Activated CD8-positive, alpha-beta T cell treated with anti-CD3 and anti-CD28 coated beads for 36 hours (primary cell): Measurements from ENCODE around the gene TAF3. TPM values are rescaled to one million over a fixed set of nuclear protein-coding genes. Genes with fewer than 3 reads are reported as not detected.

Experiments used
- ATAC-seq: fragments of 200-7000 bp; cut with Tn5 transposase; one replicate; pipeline ENCODE4 v1.10.0; 2021; ENCODE audit warnings: mild to moderate bottlenecking, moderate library complexity
- CTCF ChIA-PET: fragments of 350-600 bp; sonication (Branson Sonifier 250); formaldehyde crosslinking; loops from one replicate; lab custom pipeline; 2021; ENCODE audit warnings: antibody characterized with exemption; lab: Charles Lee
- POLR2A ChIA-PET: fragments of 350-600 bp; sonication (Branson Sonifier 250); formaldehyde crosslinking; loops from one replicate; lab custom pipeline; 2021; ENCODE audit warnings: antibody characterized with exemption; lab: Charles Lee
- DNase-seq: peaks from one replicate; pipeline ENCODE4 v3.0.0-alpha.2; 2020
- H3K27ac Mint-ChIP-seq: one replicate; pipeline ENCODE4 v1.8.0; 2021; ENCODE audit warnings: mild to moderate bottlenecking, mixed read lengths
- H3K27me3 Mint-ChIP-seq: one replicate; pipeline ENCODE4 v1.8.0; 2021; ENCODE audit warnings: mixed read lengths
- H3K36me3 Mint-ChIP-seq: one replicate; pipeline ENCODE4 v1.8.0; 2021; ENCODE audit warnings: low read depth, mixed read lengths
- H3K4me1 Mint-ChIP-seq: one replicate; pipeline ENCODE4 v1.8.0; 2021; ENCODE audit warnings: low read depth, mixed read lengths
- H3K4me3 Mint-ChIP-seq: one replicate; pipeline ENCODE4 v1.8.0; 2021; ENCODE audit warnings: mild to moderate bottlenecking, moderate library complexity, mixed read lengths
- H3K9me3 Mint-ChIP-seq: one replicate; pipeline ENCODE4 v1.8.0; 2021; ENCODE audit warnings: mixed read lengths
- intact Hi-C: fragments of 100-400 bp; cut with micrococcal nuclease; formaldehyde crosslinking; loops from one replicate; pipeline ENCODE4 v1.10.0; 2022
- total RNA-seq, 2 experiments: library from RNA; stranded (reverse); gene quantifications; one replicate each; pipeline ENCODE4 v1.2.3, GENCODE V29; 2021
- TF ChIP-seq, protein P1 (sequence below): fragments of 200-600 bp; IDR thresholded peaks from one replicate; pipeline ENCODE4 v1.8.0; 2022; ENCODE audit warnings: antibody characterized with exemption, mild to moderate bottlenecking

TAF3 gene
- total RNA-seq, 2 experiments from 2014 or later = 12.5 to 12.7 TPM

DNA sequence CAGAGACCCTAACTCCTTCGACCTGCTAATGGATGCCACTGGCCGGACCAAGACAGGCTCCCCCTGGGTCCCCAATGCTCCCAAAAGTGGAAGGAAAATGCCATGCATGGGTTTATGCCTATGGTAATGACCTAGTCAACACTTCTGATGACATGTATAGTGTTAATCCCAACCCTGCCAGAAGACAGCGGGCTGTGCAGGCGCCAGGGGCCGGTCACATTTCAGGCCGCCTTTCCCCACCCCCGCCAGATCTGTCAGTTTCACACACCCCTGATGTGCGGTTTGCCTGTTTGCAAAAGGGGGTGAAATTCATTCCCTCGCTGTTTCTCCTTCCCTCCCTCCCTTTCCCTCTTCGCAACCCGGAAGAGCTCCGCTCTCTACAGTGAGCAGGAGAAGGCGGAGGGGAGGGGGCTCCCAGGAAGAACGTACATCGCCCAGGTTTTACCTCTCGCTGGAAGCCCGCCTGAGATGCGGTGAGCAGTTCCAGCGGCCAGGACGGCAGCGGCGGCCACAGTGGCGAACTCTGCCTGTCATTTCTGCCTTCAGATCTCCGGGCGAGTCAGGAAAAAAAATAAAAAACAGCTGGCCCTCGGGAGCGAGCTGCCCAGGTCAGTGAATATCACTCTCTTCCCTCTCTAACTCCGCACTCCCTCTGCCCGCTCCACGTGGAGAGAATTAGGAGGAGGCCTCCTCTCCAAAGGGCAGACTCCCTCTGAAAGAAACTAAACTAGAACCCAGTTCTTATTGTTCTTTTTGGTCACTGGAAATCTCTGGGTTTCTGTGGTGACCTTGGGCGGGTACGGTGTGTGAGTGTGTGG, 226.8 kb downstream of the TAF3 start:
- H3K36me3 Mint-ChIP-seq = no peaks in the 10 kb centered on the region
- peaks cover 64% of the 10 kb centered on the region for H3K4me1 Mint-ChIP-seq
- no peaks in the 10 kb centered on the region for H3K9me3 Mint-ChIP-seq
- CTCF ChIA-PET = interaction anchor here (1.2 kb wide), 1 partner anchor 12 kb away, joined by 3 read pairs; no protein-coding TSS in a partner anchor
- peak; percentile 31 for ATAC-seq
- H3K27me3 Mint-ChIP-seq = peaks cover 79% of the 10 kb centered on the region
- TF ChIP-seq, protein P1, sequence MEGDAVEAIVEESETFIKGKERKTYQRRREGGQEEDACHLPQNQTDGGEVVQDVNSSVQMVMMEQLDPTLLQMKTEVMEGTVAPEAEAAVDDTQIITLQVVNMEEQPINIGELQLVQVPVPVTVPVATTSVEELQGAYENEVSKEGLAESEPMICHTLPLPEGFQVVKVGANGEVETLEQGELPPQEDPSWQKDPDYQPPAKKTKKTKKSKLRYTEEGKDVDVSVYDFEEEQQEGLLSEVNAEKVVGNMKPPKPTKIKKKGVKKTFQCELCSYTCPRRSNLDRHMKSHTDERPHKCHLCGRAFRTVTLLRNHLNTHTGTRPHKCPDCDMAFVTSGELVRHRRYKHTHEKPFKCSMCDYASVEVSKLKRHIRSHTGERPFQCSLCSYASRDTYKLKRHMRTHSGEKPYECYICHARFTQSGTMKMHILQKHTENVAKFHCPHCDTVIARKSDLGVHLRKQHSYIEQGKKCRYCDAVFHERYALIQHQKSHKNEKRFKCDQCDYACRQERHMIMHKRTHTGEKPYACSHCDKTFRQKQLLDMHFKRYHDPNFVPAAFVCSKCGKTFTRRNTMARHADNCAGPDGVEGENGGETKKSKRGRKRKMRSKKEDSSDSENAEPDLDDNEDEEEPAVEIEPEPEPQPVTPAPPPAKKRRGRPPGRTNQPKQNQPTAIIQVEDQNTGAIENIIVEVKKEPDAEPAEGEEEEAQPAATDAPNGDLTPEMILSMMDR = no peak
- H3K27ac Mint-ChIP-seq = no peak overlapping the region
- H3K4me3 Mint-ChIP-seq = peak overlapping the region; percentile 51
- intact Hi-C loops = loop anchor here (5.0 to 10.0 kb wide), 4 partner anchors 173 to 1257 kb away; no protein-coding TSS in a partner anchor
- POLR2A ChIA-PET = interaction anchor here (0.7 kb wide), 1 partner anchor 8 kb away, joined by 3 read pairs; no protein-coding TSS in a partner anchor
- peak; percentile 59 for DNase-seq

DNA sequence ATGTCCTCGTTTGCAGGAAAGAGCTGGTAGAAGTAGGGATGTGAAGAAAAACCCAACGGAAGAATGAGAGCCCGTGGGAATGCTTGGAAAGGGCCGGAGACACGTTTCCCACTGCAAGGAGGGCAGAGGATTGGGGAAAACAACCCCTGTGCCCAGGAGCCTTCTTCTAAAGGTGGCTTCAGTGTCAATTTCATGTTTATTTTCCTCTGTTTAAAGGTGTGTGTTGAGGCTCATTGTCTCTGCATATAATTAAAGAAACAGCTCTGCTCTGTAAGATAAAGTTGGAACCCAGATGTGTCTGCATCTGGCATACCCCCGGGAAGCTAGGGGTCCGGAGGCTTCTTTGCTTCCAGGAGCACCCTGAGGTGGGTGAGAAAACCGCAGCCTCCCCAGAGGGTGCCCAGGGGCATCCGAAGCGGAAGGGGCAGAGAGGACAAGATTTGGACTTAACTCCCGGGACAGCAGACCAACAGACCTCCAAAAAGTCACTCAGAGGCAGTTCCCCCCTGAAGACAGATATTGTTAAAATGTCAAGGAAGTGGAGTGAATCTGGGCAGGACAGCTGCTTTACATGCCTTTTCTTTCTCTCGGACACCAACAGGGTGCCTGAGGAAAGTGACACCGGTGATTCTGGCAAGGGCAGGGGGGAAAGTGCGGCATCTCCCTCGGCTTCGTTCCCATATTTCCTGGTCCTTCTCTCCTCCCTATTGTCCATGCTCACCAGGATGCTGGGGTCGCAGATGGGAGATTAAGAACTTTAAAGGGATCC, 227.6 kb downstream of the TAF3 start:
- CTCF ChIA-PET = interaction anchor here (1.2 kb wide), 1 partner anchor 13 kb away, joined by 3 read pairs; no protein-coding TSS in a partner anchor
- TF ChIP-seq, protein P1 = no peak
- H3K4me3 Mint-ChIP-seq = peak overlapping the region; percentile 51
- no peak for ATAC-seq
- H3K4me1 Mint-ChIP-seq = peaks cover 64% of the 10 kb centered on the region
- DNase-seq = no peak
- POLR2A ChIA-PET = interaction anchor here (0.7 kb wide), 1 partner anchor 9 kb away, joined by 3 read pairs; no protein-coding TSS in a partner anchor
- intact Hi-C loops = loop anchor here (5.0 to 10.0 kb wide), 3 partner anchors 174 to 1159 kb away; no protein-coding TSS in a partner anchor
- no peaks in the 10 kb centered on the region for H3K36me3 Mint-ChIP-seq
- no peak overlapping the region for H3K27ac Mint-ChIP-seq
- H3K9me3 Mint-ChIP-seq = no peaks in the 10 kb centered on the region
- H3K27me3 Mint-ChIP-seq = peaks cover 71% of the 10 kb centered on the region

DNA sequence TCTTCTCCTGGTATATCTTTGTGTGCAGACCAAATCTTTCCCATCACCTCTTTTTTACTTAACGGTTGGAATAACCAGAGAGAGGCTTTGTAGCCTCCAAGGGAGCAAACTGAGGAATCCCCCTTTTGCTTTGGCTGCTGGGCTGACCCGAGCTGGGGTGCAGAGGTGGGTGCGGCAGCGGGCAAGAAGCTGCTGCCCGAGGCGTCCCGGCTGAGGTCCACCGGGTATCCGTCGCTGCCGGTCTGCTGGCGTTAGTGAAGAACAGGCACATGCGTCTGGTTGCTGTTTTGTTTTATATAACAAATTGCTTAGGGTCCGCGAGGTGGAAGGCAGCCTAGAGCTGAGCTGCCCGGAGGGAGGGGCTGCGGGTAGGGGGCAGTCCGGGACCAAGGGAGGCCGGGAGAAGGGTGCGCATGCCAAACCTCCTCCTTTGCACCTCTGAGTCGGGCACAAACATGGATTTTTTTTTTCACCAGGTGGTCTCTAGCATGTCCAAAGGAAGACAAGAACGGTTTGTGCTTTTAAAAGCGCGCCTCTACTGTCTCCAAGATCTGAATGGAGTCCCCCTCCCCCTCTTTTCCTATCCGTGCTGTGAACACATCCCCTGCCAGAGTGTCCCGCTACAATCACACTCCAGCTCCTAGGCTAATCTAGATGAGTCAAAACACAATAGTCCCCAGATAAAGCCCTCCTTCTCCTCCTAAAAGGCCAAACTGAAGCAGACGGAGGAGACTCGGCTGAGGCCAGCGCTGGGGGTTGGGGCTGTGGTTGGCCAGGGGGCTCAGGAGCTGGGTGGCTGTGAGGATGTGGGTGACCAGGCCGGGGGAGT, 229.4 kb downstream of the TAF3 start:
- CTCF ChIA-PET = no interaction called here
- intact Hi-C loops = loop anchor here (5.0 to 10.0 kb wide), 3 partner anchors 175 to 1157 kb away; no protein-coding TSS in a partner anchor
- DNase-seq (no peak), ATAC-seq (no peak)
- Mint-ChIP-seq H3K36me3 (no peaks in the 10 kb centered on the region), H3K4me1 (peaks cover 58% of the 10 kb centered on the region), H3K27ac (no peak overlapping the region), H3K27me3 (peaks cover 64% of the 10 kb centered on the region), H3K9me3 (no peaks in the 10 kb centered on the region), H3K4me3 (no peak overlapping the region)
- TF ChIP-seq, protein P1 = no peak
- POLR2A ChIA-PET = no interaction called here

DNA sequence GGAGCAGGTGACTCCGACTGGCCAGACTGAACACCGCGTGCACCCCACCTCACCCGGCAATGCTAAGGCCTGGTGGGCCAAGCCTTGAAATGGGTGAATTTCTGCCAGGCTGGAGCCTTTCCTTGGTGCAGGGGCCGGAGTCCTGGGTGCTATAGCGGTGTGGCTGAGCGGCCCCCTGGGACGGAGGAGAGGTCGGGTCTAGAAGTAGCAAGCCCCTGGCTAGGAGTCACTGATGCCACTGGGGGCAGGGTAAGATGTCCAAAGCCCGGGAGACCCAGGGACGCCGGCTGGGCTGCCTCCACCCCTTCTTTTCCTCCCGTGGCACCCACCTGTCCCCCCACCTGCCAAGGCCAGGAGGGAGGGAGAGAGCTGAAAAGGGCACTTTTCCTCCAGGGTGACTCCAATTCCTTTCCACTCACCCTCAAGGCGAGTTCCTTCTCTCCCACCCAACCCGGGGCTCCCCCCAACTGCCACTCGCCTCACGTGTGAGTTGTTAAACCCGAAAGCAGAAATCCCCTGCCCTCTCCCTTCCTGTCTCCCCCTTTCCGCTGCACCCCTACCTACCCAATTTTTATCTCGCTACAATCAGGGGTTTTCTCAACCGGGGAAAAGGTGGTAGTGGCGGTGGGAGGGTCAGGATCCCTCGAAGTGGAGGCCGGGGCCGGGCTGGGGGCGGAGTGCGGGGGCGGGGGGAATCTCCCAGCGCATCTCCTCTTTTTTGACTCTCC, 230.1 kb downstream of the TAF3 start:
- Mint-ChIP-seq H3K4me1 (peaks cover 60% of the 10 kb centered on the region), H3K9me3 (no peaks in the 10 kb centered on the region), H3K4me3 (peak overlapping the region; percentile 62), H3K27me3 (peaks cover 63% of the 10 kb centered on the region), H3K27ac (no peak overlapping the region), H3K36me3 (no peaks in the 10 kb centered on the region)
- TF ChIP-seq, protein P1 = no peak
- DNase-seq = peak; percentile 67
- peak; percentile 13 for ATAC-seq
- POLR2A ChIA-PET = interaction anchor here (1.5 kb wide), 1 partner anchor 12 kb away, joined by 9 read pairs; no protein-coding TSS in a partner anchor
- CTCF ChIA-PET = no interaction called here
- intact Hi-C loops = loop anchor here (5.0 to 10.0 kb wide), 3 partner anchors 176 to 1156 kb away; no protein-coding TSS in a partner anchor
